Glomerular visceral epithelial cell (primary cell): ENCODE results near the gene ENC1.

Experiments
- DNase-seq: peaks from one replicate; pipeline ENCODE4 v3.0.0-alpha.2; 2016; ENCODE audit errors: extremely low spot score

The ENC1 gene

GRCh38 chr5:74631081-74631953 lies 9.2 kb downstream of the ENC1 start:
- DNase-seq, result peak; percentile 85

- DNase-seq, result peak; percentile 72
Measured at GRCh38 chr5:74630453-74631066, 10.0 kb downstream of the ENC1 start.

DNA sequence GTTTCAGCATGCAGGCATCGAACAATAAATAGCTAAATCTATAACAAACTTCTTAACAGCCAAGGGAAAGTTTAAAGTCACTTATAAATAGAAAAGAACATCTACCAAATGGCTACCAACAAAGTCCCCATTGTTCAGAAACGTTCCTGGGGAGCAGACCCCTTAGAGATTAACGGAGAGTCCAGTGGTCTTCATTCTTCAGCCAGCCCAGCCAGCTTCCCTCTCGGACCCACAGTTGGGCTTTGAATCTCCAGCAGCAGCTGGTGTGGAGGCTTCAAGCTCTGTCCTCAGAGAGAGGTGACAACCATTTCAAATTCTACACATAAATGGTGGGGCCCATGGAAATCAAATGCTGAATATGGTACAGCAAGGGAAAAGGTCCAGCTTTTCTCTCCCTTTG lies 11.2 kb downstream of the ENC1 start:
- DNase-seq, result no peak

GRCh38 chr5:74628359-74628758 lies 12.2 kb downstream of the ENC1 start:
- DNase-seq, result no peak

DNA sequence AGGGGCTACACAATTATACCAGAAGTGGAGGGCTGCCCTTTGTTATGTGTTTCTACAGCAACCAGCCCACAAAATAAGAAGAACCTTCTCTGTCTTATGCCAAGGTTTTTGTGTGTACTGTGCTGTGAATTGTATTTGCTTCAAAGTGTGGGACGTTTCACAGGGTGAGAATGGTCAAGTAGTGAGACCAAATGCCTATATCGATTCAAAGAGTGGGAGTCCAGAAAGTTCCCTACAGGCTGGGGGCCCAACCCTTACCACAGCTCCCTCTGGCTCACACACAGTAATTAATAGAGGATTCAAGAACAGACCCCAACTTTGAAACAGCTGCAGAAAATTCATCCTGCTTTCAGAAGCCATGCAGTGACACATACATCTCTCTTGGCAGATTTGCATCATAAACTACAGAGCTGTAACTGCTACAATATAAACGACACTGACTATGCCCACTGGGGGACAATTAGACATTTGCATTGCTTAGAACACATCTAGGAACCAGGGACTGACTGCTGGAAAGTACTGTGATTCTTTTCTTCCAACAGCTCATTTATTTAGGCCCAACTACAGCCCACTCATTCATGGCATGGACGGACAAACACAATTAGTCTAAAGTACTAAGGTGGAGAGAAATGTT lies 12.8 kb downstream of the ENC1 start:
- DNase-seq, result no peak

- DNase-seq, result no peak
Measured at GRCh38 chr5:74626386-74627222, 13.9 kb downstream of the ENC1 start.

- peak; percentile 57 for DNase-seq
Measured at GRCh38 chr5:74625742-74626241, 14.7 kb downstream of the ENC1 start.

DNA sequence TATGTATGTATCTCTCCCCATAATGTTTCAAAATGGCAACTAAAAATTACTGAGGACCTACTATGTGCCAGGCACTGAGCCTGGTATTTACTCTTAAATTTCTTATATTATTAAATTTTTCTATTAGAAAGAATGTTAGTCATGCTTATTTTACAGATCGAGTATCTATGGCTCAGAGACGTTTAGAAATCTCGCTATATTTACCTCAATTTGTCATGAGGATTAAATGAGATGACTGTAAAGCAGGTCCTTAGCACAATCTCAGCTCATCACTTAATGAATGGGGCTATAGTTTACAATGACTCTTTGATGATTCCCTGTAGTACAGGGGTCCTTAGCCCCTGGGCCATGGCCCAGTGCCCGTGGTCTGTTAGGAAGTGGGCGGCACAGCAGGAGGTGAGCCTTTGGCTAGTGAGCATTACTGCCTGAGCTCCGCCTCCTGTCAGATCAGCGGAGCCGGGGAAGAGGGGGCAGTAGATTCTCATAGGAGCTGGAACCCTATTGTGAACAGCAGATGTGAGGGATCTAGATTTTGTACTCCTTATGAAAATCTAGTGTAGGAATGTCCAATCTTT lies 15.5 kb downstream of the ENC1 start:
- no peak for DNase-seq

GRCh38 chr5:74624501-74624900 lies 16.0 kb downstream of the ENC1 start:
- peak; percentile 38 for DNase-seq

DNA sequence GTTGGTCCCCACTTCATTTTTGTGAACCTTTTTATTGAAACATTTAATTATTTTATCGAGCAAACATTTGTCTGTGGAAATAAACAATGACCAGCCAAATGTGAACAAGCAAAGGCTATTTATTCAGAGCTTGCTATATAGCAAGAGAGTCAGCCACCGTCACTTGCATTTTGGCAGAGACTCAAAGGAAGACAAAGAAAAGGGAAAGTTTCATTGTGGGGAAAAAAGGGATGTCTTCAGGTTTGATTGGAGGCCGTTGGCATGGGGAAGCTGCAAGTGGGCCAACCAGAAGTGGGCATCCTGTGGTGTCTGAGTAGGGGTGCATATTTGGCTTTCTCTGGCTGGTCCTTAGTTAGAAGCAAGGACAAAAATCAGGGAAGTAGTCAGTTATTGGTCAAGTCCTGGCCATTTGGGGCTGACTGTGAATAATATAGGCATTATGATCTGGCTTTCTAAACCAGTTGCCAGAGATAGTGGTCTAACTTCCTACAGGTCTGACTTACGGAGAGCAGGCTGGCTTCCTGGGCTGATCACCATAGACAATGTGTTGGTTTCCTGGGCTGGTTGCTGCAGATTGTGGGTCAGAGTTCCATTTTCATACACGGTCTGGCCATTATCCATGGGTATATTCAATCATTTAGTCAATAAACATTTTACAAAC lies 16.6 kb downstream of the ENC1 start:
- no peak for DNase-seq

GRCh38 chr5:74623006-74623611 lies 17.4 kb downstream of the ENC1 start:
- no peak for DNase-seq

- peak; percentile 40 for DNase-seq
Measured at GRCh38 chr5:74622122-74622521, 18.4 kb downstream of the ENC1 start.

DNA sequence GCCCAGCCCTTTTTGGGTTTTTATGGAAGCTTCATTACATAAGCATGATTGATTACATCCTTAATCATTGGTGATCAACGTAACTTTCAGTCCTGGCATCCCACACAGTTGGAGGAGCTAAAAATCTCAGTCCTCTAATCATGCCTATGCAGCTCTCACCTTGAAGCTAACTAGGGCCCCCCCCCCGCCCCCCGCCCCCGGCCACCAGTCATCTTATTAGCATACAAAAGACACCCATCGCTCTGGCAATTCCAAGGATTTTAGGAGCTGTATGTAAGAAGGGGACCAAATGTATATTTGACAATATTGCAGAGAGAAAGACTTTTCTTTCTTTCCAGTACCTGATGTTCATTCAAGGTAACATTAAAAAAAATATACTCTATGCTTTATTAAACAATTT lies 19.0 kb downstream of the ENC1 start:
- DNase-seq, result no peak

DNA sequence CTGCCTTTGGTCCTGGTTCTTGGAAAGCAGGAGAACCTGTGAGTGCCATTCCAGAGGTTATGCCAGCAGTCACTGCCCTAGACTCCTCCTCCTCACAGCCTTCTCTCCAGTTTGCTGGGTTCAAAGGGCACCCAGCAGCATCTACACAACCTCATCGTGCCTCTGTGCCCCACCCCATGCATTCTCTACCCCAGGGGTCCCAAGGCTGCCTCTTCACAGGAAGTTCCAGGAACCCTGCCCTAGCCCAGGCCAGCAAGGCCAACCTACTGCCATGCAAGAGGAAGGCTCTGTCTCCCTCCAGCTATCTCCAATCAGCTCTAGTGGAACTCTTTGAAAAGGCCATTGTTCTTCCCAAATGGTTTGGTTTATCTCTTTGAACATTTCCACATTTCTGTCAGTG lies 21.2 kb downstream of the ENC1 start:
- no peak for DNase-seq

GRCh38 chr5:74618106-74618505 lies 22.4 kb downstream of the ENC1 start:
- no peak for DNase-seq

GRCh38 chr5:74617202-74617601 lies 23.3 kb downstream of the ENC1 start:
- no peak for DNase-seq

DNA sequence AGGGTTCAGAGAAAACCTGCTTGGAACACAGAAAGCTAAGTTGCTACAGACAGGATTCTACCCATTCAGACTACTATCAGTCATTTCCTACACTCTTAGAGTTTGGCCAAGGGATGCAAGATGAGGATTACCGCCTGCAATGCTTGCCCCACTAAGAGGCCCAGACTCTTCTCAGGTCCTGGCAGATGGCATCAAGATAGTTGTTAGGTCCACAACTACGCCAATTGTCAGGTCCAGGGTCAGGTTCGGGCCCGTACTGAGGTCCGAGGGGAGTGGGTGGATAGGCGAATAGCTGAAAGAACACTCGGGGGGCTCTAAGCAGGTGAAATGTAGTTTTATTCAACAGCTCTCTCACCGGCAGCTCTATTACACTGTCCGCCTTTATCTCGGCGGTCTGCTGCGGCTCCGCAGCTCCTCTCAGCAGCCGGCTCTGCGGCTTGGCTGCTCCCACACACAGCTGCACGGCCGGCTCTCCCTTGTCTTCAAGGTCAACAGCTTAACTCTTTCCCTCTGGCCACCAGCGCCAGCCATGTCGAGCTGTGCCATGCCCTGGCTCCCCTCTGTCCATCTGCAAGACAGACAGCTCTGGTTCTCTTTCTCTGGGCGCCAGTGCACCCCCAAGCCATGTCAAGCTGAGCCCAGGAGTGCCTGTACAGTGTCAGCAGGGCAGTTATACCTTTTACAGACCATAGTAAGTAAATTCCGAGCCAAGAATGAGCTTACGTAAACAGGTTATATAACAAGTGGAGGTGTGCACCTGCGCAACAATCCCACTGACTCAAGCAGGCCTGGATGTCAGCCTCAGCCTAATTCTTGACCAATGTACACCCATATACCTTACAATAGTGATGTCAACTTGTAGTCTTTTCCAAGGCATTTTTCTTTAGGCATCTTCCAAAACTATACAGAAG lies 24.0 kb downstream of the ENC1 start:
- DNase-seq, result no peak

DNA sequence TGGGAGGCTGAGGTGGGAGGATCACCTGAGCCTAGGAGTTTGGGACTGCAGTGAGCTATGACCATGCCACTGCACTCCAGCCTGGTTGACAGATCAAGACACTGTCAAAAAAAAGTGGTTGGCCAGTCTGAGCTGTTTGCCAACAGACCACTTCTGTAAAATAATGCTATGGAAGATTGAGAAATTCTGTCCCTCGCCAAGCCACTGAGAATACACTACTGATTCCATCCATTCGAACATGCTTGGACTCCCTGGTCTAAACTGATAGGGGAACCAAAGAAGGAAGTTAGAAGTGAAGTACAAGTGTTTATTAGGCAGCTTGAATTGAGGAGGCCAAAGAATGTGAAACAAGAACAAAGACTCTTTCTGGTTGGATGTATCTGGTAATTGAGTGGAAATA lies 27.2 kb downstream of the ENC1 start:
- no peak for DNase-seq

- DNase-seq, result no peak
Measured at GRCh38 chr5:74612045-74612444, 28.5 kb downstream of the ENC1 start.
